Stimulated activated CD8-positive, alpha-beta memory T cell treated with anti-CD3 and anti-CD28 coated beads, Interleukin-4, amount 100 ng/mL, for 1 hour (primary cell): ENCODE measurements around the gene GPR15LG.

Source experiments
- DNase-seq, 2 donors: peaks; one replicate each; pipeline ENCODE4 v3.0.0-alpha.2; 2020; ENCODE audit warnings: low read depth in 2 of 2, low spot score in 1 of 2

The GPR15LG gene

GRCh38 chr10:84214046-84214572 lies 40.5 kb downstream of the GPR15LG start:
- no peak for DNase-seq

GRCh38 chr10:84214612-84215235 lies 41.1 kb downstream of the GPR15LG start:
- no peak for DNase-seq

GRCh38 chr10:84216834-84217233 lies 43.2 kb downstream of the GPR15LG start:
- no peak for DNase-seq

DNA sequence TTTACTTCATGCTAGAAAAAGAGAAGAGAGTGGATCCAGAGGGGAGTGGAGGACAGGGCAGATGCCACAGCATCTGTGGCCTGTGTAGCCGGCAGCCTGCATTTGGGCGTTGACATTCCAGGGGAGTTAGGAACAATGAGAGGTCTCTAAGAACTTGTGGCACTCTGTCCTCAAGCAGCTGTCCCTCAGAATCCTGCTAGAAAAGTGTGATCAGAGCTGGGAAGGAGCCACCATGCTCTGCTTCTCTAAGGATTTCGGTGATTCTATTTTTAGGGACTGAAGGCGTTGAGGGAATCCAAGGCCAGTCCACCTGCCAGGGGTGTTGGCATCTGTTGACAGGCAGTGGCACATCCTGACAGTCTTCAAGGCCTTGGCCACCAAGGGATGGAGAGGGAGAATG lies 44.1 kb downstream of the GPR15LG start:
- no peak for DNase-seq

DNA sequence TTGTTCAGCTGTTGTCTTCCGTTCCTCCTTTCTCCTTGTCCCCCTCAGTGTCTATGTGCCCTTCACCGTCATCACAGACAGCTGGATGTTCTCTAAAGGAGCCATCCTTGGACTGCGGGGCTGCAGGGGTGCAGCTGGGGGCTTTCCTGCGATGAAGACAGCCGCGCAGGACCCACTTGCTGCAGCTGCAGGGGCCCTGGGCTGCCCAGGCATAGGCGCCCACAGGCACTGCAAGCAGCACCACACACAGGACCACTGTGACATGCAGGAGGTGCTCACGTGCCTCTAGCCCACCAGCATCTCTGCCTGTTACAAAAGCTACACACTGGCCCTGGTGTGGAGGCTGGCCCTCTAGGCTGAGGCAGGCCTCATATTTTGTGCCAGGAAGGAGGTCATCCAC lies 48.3 kb downstream of the GPR15LG start:
- no peak for DNase-seq

- DNase-seq: no peak
These were observed 50.9 kb downstream of the GPR15LG start for GRCh38 chr10:84224411-84225028.

DNA sequence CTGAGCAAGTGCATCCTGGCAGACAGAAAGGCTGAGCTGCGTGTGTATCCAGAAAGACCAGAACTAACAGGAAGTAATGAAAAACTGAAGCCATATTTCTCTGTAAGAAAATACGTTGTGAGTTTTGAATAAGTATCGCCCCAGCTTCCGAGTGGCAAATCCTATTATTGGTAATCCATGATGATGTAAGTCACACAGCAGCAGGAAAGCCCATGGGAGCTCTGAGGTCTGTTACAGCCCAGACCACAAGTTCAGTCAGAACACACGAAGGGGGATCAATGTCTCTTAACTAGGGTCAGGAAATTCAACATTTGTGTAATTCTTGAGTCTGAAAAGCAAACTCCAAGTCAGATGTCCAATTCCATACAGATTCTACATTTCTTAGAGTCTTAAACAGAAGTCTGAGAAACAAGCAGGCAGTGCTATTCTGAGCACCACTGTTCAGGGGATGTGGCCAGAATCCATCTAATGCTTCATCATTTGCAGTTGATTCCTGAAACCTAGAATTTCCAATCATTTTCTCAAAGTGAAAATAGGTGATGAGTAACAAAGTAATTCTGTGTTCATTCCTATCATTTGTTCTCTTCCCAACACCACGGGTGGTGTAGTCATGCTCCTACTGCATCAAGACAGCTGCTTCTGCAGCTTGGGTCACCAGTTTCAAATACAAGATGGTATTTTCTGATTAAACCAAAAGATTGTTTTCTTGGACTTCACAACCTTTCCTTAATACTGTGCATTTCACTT lies 52.0 kb downstream of the GPR15LG start, which contains the start of gene LRIT2:
TSS of gene LRIT2 (minus strand) at position 118 of the 747 bp plus-strand sequence. CDS start at position 94, 24 bp downstream.
- DNase-seq: no peak

GRCh38 chr10:84226616-84227015 lies 53.0 kb downstream of the GPR15LG start:
- DNase-seq: no peak

GRCh38 chr10:84227810-84228209 lies 54.2 kb downstream of the GPR15LG start:
- no peak for DNase-seq

GRCh38 chr10:84230359-84230758 lies 56.8 kb downstream of the GPR15LG start:
- no peak for DNase-seq

DNA sequence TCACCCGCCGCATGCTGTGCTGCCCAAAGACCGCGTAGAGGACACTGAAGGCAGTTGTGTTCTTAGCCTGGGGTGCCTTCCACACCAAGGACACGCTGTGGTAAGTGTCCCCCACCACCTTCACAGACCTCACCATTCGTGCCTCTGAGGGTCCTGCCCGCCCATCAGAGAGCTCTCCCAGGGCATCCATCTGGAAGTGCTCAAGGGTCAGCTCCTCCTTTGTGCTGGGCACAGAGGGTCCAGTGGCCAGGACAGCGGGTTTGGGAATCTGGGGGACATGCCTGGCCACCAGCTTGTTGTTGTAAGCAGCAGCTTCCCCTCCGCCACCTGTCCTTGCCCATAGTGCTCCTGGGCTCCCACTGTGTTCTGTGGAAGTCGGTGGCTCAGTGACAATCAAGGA lies 58.8 kb downstream of the GPR15LG start:
- DNase-seq: no peak

DNA sequence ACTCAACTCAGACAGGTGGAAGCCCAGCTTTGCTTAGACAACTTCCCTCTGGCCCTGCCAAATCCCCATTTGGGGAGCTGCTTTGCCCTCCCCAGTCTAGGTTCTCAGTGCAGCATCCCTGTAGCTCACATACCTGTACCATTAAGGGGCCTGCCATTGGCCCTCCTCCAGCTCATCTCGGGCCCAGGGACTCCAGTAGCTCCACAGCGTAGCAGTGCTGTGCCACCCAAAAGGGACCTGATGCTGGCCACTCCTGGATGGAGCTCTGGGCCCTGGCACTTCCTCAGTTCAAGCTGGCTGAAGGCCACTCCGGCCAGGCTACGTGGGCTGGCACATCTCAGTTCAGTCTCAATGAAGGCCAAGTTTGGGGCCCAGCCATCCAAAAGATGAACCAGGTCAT lies 60.3 kb downstream of the GPR15LG start:
- no peak for DNase-seq

DNA sequence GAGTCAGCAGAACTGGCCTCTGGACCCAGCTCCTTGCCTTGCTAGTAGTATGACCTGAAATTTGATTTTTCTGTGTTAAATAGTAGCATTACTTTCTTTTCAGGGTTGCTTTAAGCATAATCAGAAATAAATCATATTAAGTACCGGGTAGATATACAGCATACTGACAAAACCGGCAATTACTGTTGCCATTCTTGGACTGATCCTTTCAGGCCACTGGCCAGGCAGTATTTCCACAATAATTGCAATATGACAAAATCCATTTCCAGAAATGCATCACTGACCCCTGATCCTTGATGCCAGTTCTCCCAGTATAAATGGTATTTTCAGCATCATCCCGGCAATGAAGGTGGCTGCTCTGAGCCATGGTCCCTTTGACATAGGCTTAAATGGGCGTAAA lies 60.9 kb downstream of the GPR15LG start:
- DNase-seq: no peak
